K562 (cell line): ENCODE data around the gene UBR3. TPM values are rescaled to one million over a fixed set of nuclear protein-coding genes. Genes with fewer than 3 reads are reported as not detected.

ENCODE experiments used
- ATAC-seq: fragments of 200-7000 bp; cut with Tn5 transposase; 3 replicates; pipeline ENCODE4 v1.9.1; 2020; ENCODE audit warnings: moderate library complexity
- BruUV-seq: library from RNA; stranded (reverse); fragments of 400-500 nt; replicated peaks from 2 replicates; lab custom pipeline; 2021; lab: Mats Ljungman, UMichigan
- CTCF ChIA-PET: fragments of 300-600 bp; formaldehyde crosslinking; extraction: SDS; loops from one replicate; lab custom pipeline; 2021; ENCODE audit warnings: low intra/inter-chr PET ratio; lab: Yijun Ruan, JAX
- POLR2A ChIA-PET: fragments of 300-600, 350-650 bp; sonication (Branson Sonifier 250); formaldehyde crosslinking; extraction: SDS; loops from one replicate; lab custom pipeline; 2021; ENCODE audit warnings: antibody characterized with exemption, inconsistent platforms; lab: Yijun Ruan, JAX
- DNase-seq, 4 experiments: peaks; one replicate each; pipeline versions ENCODE4 v3.0.0 to v3.0.0-alpha.2; 2011 to 2018; ENCODE audit warnings: low spot score in 3 of 4, mixed read lengths in 3 of 4; ENCODE audit errors: extremely low read depth in 1 of 4
- FAIRE-seq: peaks from 2 replicates; lab custom pipeline; 2011; peaks lifted over from hg19 to GRCh38; lab: Jason Lieb, UNC
- H2AFZ ChIP-seq: 2 replicates; pipeline ENCODE4 v1.6.0; 2011; ENCODE audit warnings: low read depth, low read length, control low read depth, inconsistent platforms
- H3K27ac ChIP-seq: fragments of 200-600 bp; 3 replicates; pipeline ENCODE4 v1.8.0; 2011; ENCODE audit warnings: low read depth, mild to moderate bottlenecking, control low read depth, inconsistent platforms, low read length, moderate library complexity, mixed read lengths; ENCODE audit errors: extremely low read depth
- H3K27me3 ChIP-seq, 2 experiments: fragments of 300-600 bp in 1 of 2; 2 replicates in 1 of 2; 3 replicates in 1 of 2; pipeline versions ENCODE4 v1.6.0 to v1.8.0; 2011; ENCODE audit warnings: inconsistent platforms in 2 of 2, low read length in 2 of 2, mild to moderate bottlenecking in 1 of 2, mixed read lengths in 1 of 2, moderate library complexity in 1 of 2; ENCODE audit not compliant: control insufficient read depth in 2 of 2, insufficient read depth in 2 of 2
- H3K36me3 ChIP-seq: fragments of 300-600 bp; 3 replicates; pipeline ENCODE4 v1.8.0; 2011; ENCODE audit warnings: mild to moderate bottlenecking, low read length, inconsistent platforms; ENCODE audit not compliant: control insufficient read depth, insufficient read depth
- H3K4me1 ChIP-seq, 2 experiments: fragments of 200-600 bp in 1 of 2; replicated peaks in 1 of 2; 2 replicates in 1 of 2; 3 replicates in 1 of 2; pipeline versions ENCODE4 v1.5.1 to v1.8.0; 2011; ENCODE audit warnings: inconsistent platforms in 2 of 2, low read length in 2 of 2, mild to moderate bottlenecking in 1 of 2, mixed read lengths in 1 of 2, moderate library complexity in 1 of 2; ENCODE audit not compliant: control insufficient read depth in 2 of 2, insufficient read depth in 2 of 2
- H3K4me2 ChIP-seq: 2 replicates; pipeline ENCODE4 v1.6.1; 2011; ENCODE audit warnings: low read length, control low read depth, inconsistent platforms, mixed read lengths; ENCODE audit not compliant: insufficient read depth
- H3K4me3 ChIP-seq: fragments of 200-600 bp; sonication (generic), shearing (Covaris generic); 2 replicates; pipeline ENCODE4 v1.5.1; 2016; ENCODE audit warnings: control low read depth, inconsistent platforms
- H3K79me2 ChIP-seq: fragments of 200-600 bp; 3 replicates; pipeline ENCODE4 v1.8.0; 2011; ENCODE audit warnings: low read length, inconsistent platforms; ENCODE audit not compliant: control insufficient read depth, insufficient read depth
- H3K9ac ChIP-seq, 2 experiments: 2 replicates each; pipeline versions ENCODE4 v1.6.0 to v1.6.1; 2011; ENCODE audit warnings: low read depth in 2 of 2, low read length in 2 of 2, control low read depth in 1 of 2, inconsistent platforms in 1 of 2, mild to moderate bottlenecking in 1 of 2, mixed read lengths in 1 of 2; ENCODE audit not compliant: insufficient read depth in 1 of 2
- H3K9me1 ChIP-seq: one replicate; pipeline ENCODE4 v1.6.0; 2011; ENCODE audit warnings: inconsistent platforms, mild to moderate bottlenecking, low read length, moderate library complexity; ENCODE audit not compliant: control insufficient read depth, insufficient read depth
- H3K9me3 ChIP-seq: replicated peaks from 2 replicates; pipeline ENCODE4 v1.5.1; 2011; ENCODE audit warnings: low read depth, low read length, inconsistent platforms; ENCODE audit not compliant: control insufficient read depth, insufficient read depth
- H4K20me1 ChIP-seq: replicated peaks from 2 replicates; pipeline ENCODE4 v1.6.1; 2011; ENCODE audit warnings: low read length, inconsistent platforms, mixed read lengths; ENCODE audit not compliant: control insufficient read depth, insufficient read depth
- CC2D1A ChIP-seq: fragments of 450-650 bp; IDR thresholded peaks from 2 replicates; pipeline ENCODE4 v1.6.1; 2017; ENCODE audit warnings: mild to moderate bottlenecking
- CEBPB ChIP-seq: fragments of 450-650 bp; IDR thresholded peaks from 2 replicates; pipeline ENCODE4 v1.6.1; 2016; ENCODE audit warnings: missing genetic modification characterization, missing compliant biosample characterization
- CEBPG ChIP-seq, 3 experiments: fragments of 200-800 bp in 1 of 3; sonication (Bioruptor generic) in 1 of 3; sonication (generic) in 1 of 3; formaldehyde crosslinking in 1 of 3; IDR thresholded peaks in 2 of 3; conservative IDR thresholded peaks in 1 of 3; 2 replicates each; pipeline versions ENCODE4 v1.6.1 to v1.8.0; 2016 to 2022; ENCODE audit warnings: missing compliant biosample characterization in 2 of 3, missing genetic modification characterization in 2 of 3, mild to moderate bottlenecking in 1 of 3, missing genetic modification reagents in 1 of 3
- DNMT1 ChIP-seq: fragments of 450-650 bp; IDR thresholded peaks from 2 replicates; pipeline ENCODE4 v1.6.1; 2016; ENCODE audit warnings: antibody characterized with exemption, mild to moderate bottlenecking
- FIP1L1 ChIP-seq: fragments of 200-400 bp; formaldehyde crosslinking; IDR thresholded peaks from 2 replicates; pipeline ENCODE4 v1.6.1; 2018; ENCODE audit warnings: mild to moderate bottlenecking, low read depth, low read length; ENCODE audit not compliant: poor library complexity, severe bottlenecking
- HIVEP1 ChIP-seq: fragments of 250-450 bp; sonication (Bioruptor Pico); IDR thresholded peaks from 2 replicates; pipeline ENCODE4 v1.4.0; 2020; ENCODE audit warnings: mild to moderate bottlenecking
- HLTF ChIP-seq: fragments of 450-650 bp; IDR thresholded peaks from 2 replicates; pipeline ENCODE4 v1.6.1; 2016
- RBM17 ChIP-seq: fragments of 200-400 bp; formaldehyde crosslinking; IDR thresholded peaks from 2 replicates; pipeline ENCODE4 v1.6.1; 2017; ENCODE audit warnings: low read depth, mild to moderate bottlenecking, low read length, borderline replicate concordance
- SFPQ ChIP-seq: fragments of 200-400 bp; formaldehyde crosslinking; IDR thresholded peaks from 2 replicates; pipeline ENCODE4 v1.6.1; 2017; ENCODE audit warnings: mild to moderate bottlenecking, low read depth, low read length, moderate library complexity
- SPI1 ChIP-seq: IDR thresholded peaks from 2 replicates; pipeline ENCODE4 v1.6.1; 2011; ENCODE audit warnings: low read depth, low read length, control low read depth, borderline replicate concordance
- SRF ChIP-seq, 2 experiments: fragments of 250-450, 450-650 bp in 1 of 2; sonication (Bioruptor Pico) in 1 of 2; sonication (generic) in 1 of 2; formaldehyde crosslinking; IDR thresholded peaks; 2 replicates each; pipeline versions ENCODE4 v1.5.0 to v1.5.1; 2020 to 2022; ENCODE audit warnings: mild to moderate bottlenecking in 1 of 2, missing genetic modification reagents in 1 of 2
- TRIM28 ChIP-seq: fragments of 450-650 bp; IDR thresholded peaks from 2 replicates; pipeline ENCODE4 v1.6.1; 2017
- ZNF384 ChIP-seq: IDR thresholded peaks from 2 replicates; pipeline ENCODE4 v1.6.1; 2012; ENCODE audit warnings: low read depth, low read length, improper control_type of control experiment
- ZNF561 ChIP-seq: fragments of 450-650 bp; formaldehyde crosslinking; conservative IDR thresholded peaks from 2 replicates; pipeline ENCODE4 v1.4.0; 2020; ENCODE audit warnings: mild to moderate bottlenecking, moderate library complexity
- ZNF696 ChIP-seq: fragments of 250-450 bp; sonication (Bioruptor Pico); conservative IDR thresholded peaks from 2 replicates; pipeline ENCODE4 v1.4.0; 2020; ENCODE audit warnings: mild to moderate bottlenecking, moderate library complexity
- WGBS: fragments of 100-300 bp; shearing (Covaris generic); methylation state at CpG from one replicate; pipeline ENCODE4 v1.1.6; 2016; ENCODE audit warnings: low coverage, mixed read lengths; ENCODE audit not compliant: insufficient coverage; ENCODE audit errors: missing lambda C conversion rate; 5-methylcytosine and 5-hydroxymethylcytosine counted together
- in situ Hi-C: fragments of 300-500 bp; cut with MboI; formaldehyde crosslinking; loops from 4 replicates; pipeline ENCODE4 v1.15.0; 2018; ENCODE audit warnings: inconsistent platforms, mixed read lengths
- intact Hi-C: fragments of 100-400 bp; cut with micrococcal nuclease; formaldehyde crosslinking; loops from 2 replicates; pipeline ENCODE4 v1.14.2; 2022
- polyA plus RNA-seq, 8 experiments: library from polyadenylated mRNA; depleted of rRNA in 4 of 8; stranded (reverse) in 5 of 8; unstranded in 3 of 8; fragments of >200 nt; fragmentation: Nextera tagmentation in 2 of 8; fragmentation: Illumina TruSeq in 1 of 8; extraction: Ambion mirVana in 2 of 8; extraction: Trizol in 1 of 8; gene quantifications; 2 replicates each; pipeline versions ENCODE4 v1.2.1 to v1.2.3, GENCODE V29; 2011 to 2014; ENCODE audit warnings: inconsistent platforms in 1 of 8, missing spikeins in 1 of 8
- total RNA-seq, 7 experiments: library from RNA; depleted of rRNA in 6 of 7; stranded (reverse); fragments of >200 nt in 6 of 7; fragmentation: Illumina TruSeq in 2 of 7; extraction: Trizol in 2 of 7; gene quantifications; 2 replicates each; pipeline versions ENCODE4 v1.2.1 to v1.2.3, GENCODE V29; 2011 to 2021; ENCODE audit warnings: low replicate concordance in 1 of 7
- TF ChIP-seq, protein P1 (sequence below), 3 experiments: IDR thresholded peaks in 2 of 3; conservative IDR thresholded peaks in 1 of 3; 2 replicates each; pipeline ENCODE4 v1.5.1; 2011 to 2012; ENCODE audit warnings: low read length in 3 of 3, mild to moderate bottlenecking in 3 of 3, control low read depth in 2 of 3, improper control_type of control experiment in 1 of 3, inconsistent platforms in 1 of 3, low read depth in 1 of 3, mixed read lengths in 1 of 3, moderate library complexity in 1 of 3; ENCODE audit not compliant: insufficient read depth in 2 of 3
- TF ChIP-seq, protein P2 (sequence below): fragments of 250-450 bp; sonication (Bioruptor Pico); IDR thresholded peaks from 2 replicates; pipeline ENCODE4 v1.8.0; 2022; ENCODE audit warnings: inconsistent platforms

Gene UBR3
- total and polyA plus RNA-seq, 9 of the 15 experiments (the other 6 are each of a cell fraction or from before 2014, with no cell fraction given) = 14.4 to 63.5 (median 40.4) TPM

DNA sequence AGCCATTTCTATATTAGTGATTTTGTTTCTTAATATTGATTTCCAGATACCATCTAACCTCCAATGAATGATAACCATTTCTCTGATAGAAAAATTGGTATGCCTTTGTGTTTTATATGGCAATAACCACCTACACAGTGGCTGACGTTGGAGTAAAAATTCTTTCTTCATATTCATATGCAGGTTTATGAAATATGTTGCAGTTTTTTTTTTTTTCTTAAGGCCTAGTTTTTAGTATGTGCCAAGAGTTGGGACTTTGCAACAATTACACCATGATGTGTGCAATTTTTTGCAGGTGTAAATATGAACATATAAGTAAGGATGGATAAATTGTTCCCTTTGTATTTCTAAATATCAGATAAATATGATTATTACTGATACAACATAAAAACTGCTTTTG is 187.5 kb downstream of the UBR3 start:
- no TSS peak for BruUV-seq
- FAIRE-seq = no peak
- H2AFZ ChIP-seq = no peak overlapping the region
- TF ChIP-seq ZNF384 (peak; percentile 68), CEBPG (CRISPR knock-in tag; IDR thresholded peaks at IDR 0.05) (no peak), CEBPG (tag; conservative IDR thresholded peaks at IDR 0.05 in 1 of 2, IDR thresholded peaks at IDR 0.05 in 1 of 2) (peak; percentile 10 to 51; a peak in 2 of 4 replicates), ZNF696 (no peak), CEBPB (tag) (peak; percentile 61), SFPQ (no peak), SPI1 (no peak), DNMT1 (no peak), TRIM28 (no peak), RBM17 (no peak), ZNF561 (CRISPR knock-in tag) (no peak), HIVEP1 (CRISPR knock-in tag) (no peak), FIP1L1 (no peak), CC2D1A (no peak), HLTF (no peak), SRF (CRISPR knock-in tag; IDR thresholded peaks at IDR 0.05) (no peak)
- TF ChIP-seq, protein P1, sequence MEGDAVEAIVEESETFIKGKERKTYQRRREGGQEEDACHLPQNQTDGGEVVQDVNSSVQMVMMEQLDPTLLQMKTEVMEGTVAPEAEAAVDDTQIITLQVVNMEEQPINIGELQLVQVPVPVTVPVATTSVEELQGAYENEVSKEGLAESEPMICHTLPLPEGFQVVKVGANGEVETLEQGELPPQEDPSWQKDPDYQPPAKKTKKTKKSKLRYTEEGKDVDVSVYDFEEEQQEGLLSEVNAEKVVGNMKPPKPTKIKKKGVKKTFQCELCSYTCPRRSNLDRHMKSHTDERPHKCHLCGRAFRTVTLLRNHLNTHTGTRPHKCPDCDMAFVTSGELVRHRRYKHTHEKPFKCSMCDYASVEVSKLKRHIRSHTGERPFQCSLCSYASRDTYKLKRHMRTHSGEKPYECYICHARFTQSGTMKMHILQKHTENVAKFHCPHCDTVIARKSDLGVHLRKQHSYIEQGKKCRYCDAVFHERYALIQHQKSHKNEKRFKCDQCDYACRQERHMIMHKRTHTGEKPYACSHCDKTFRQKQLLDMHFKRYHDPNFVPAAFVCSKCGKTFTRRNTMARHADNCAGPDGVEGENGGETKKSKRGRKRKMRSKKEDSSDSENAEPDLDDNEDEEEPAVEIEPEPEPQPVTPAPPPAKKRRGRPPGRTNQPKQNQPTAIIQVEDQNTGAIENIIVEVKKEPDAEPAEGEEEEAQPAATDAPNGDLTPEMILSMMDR (IDR thresholded peaks at IDR 0.05 in 2 of 3, conservative IDR thresholded peaks at IDR 0.05 in 1 of 3; ENCODE audit: insufficient read depth in 2 of 3, low read depth in 1 of 3, low read length in 3 of 3) = 0 out of 6 replicates have a peak, but pooled peaks of 1 of the 3 experiments have one; percentile 2
- TF ChIP-seq, protein P2, sequence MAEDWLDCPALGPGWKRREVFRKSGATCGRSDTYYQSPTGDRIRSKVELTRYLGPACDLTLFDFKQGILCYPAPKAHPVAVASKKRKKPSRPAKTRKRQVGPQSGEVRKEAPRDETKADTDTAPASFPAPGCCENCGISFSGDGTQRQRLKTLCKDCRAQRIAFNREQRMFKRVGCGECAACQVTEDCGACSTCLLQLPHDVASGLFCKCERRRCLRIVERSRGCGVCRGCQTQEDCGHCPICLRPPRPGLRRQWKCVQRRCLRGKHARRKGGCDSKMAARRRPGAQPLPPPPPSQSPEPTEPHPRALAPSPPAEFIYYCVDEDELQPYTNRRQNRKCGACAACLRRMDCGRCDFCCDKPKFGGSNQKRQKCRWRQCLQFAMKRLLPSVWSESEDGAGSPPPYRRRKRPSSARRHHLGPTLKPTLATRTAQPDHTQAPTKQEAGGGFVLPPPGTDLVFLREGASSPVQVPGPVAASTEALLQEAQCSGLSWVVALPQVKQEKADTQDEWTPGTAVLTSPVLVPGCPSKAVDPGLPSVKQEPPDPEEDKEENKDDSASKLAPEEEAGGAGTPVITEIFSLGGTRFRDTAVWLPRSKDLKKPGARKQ (CRISPR knock-in tag) = 0 out of 2 replicates have a peak, but pooled peaks have one; percentile 73

More for the DNA sequence above, 187.5 kb downstream of the UBR3 start:
- ATAC-seq (no peak), DNase-seq (no peak)
- in situ Hi-C loops (no loop called here), intact Hi-C loops (loop anchor here (5.0 kb wide), 1 partner anchor 68 kb away; no protein-coding TSS in a partner anchor)
- 15% methylated on average over 1 of the region's 1 CpG for WGBS
- Histone ChIP-seq H3K4me2 (peak overlapping the region; percentile 8; the same call in 1 of the 2 replicates), H3K4me3 (no peak overlapping the region), H3K9me1 (no peaks in the 10 kb centered on the region), H4K20me1 (no peaks in the 10 kb centered on the region), H3K36me3 (peaks cover 26% of the 10 kb centered on the region), H3K4me1 (peaks cover 17 to 41% of the 10 kb centered on the region in 2 experiments), H3K27me3 (no peaks in the 10 kb centered on the region), H3K9ac (peak overlapping the region in 1 of 2 experiments; percentile 52; a peak in 1 of 4 replicates), H3K9me3 (no peaks in the 10 kb centered on the region), H3K27ac (peak overlapping the region; percentile 78; the same call in 2 of the 3 replicates), H3K79me2 (no peaks in the 10 kb centered on the region; the same call in 2 of the 3 replicates)
- ChIA-PET POLR2A (interaction anchor here (1.0 to 1.3 kb wide), 2 partner anchors 133 to 225 kb away, joined by 3 to 5 read pairs; no protein-coding TSS in a partner anchor), CTCF (no interaction called here)
